ENCODE results near the gene H1-8. TPM values are rescaled to one million over a fixed set of nuclear protein-coding genes. Genes with fewer than 3 reads are reported as not detected.

Gene H1-8
- not detected in 5 replicates for total RNA-seq (2022; extraction: Qiagen RNA extraction)

GRCh38 chr3:129543156-129543790 is at the start of gene H1-8:
Gene H1-8, plus strand, starts transcription at chr3:129543175. Its CDS starts 44 bp downstream, at chr3:129543219.

GRCh38 chr3:129528589-129529100 is 14.3 kb upstream of the H1-8 start, which contains the start of gene RHO:
Gene RHO, plus strand, starts transcription at chr3:129528639. Its CDS starts 95 bp downstream, at chr3:129528734.

Other genes with a start within 250 kb of the H1-8 start
- 0.67 to 1.3 TPM (median 1.1 TPM) in 5 replicates for gene EFCAB12, start 114.5 kb upstream of the H1-8 start, total RNA-seq (2022; extraction: Qiagen RNA extraction)
- gene MBD4, start 103.2 kb upstream of the H1-8 start, total RNA-seq (2022; extraction: Qiagen RNA extraction), result 17.3 to 23.3 TPM (median 19.2 TPM) in 5 replicates
- 8.6 to 13.5 TPM (median 12.0 TPM) in 5 replicates for gene IFT122, start 103.0 kb upstream of the H1-8 start, total RNA-seq (2022; extraction: Qiagen RNA extraction)
- gene RHO, start 14.5 kb upstream of the H1-8 start, total RNA-seq (2022; extraction: Qiagen RNA extraction), result not detected in 5 replicates
- gene PLXND1, start 63.5 kb downstream of the H1-8 start, total RNA-seq (2022; extraction: Qiagen RNA extraction), result 81.9 to 121 TPM (median 103 TPM) in 5 replicates

Measured in A549 treated with dexamethasone at 1 μM for 4 hours (cell line).